ENCODE data around the gene TTLL11.

The TTLL11 gene

GRCh38 chr9:122090981-122091380 lies 2.1 kb downstream of the TTLL11 start:
- no peak for TF ChIP-seq CTCF (conservative IDR thresholded peaks at IDR 0.05; ENCODE audit: low read length)
- TF ChIP-seq EZH2phosphoT487 (IDR thresholded peaks at IDR 0.05; ENCODE audit: borderline replicate concordance), result no peak
- H3K4me2 ChIP-seq (ENCODE audit: low read depth, low read length, poor library complexity, severe bottlenecking), result peak overlapping the region; percentile 79
- H3K79me2 ChIP-seq (ENCODE audit: insufficient read depth, low read length), result peaks cover 5% of the 10 kb centered on the region; the same call in 1 of the 2 replicates
- H3F3A ChIP-seq (ENCODE audit: low read depth), result no peaks in the 10 kb centered on the region
- H4K20me1 ChIP-seq (ENCODE audit: insufficient read depth, low read length, poor library complexity, severe bottlenecking), result peaks cover 5% of the 10 kb centered on the region
- no peaks in the 10 kb centered on the region for H3K9me2 ChIP-seq (replicated peaks; ENCODE audit: low read depth, low read length)
- H3K4me3 ChIP-seq (ENCODE audit: low read length, poor library complexity, severe bottlenecking), result peak overlapping the region; percentile 86
- no peaks in the 10 kb centered on the region for H3K36me3 ChIP-seq (ENCODE audit: insufficient read depth, low read length)
- H3K4me1 ChIP-seq (ENCODE audit: insufficient read depth, low read length, poor library complexity, severe bottlenecking), result peaks cover 18% of the 10 kb centered on the region
- H2AFZ ChIP-seq (ENCODE audit: low read length), result no peak overlapping the region
- no peaks in the 10 kb centered on the region for H3K9me3 ChIP-seq (ENCODE audit: insufficient read depth, low read depth, low read length)
- H3K27me3 ChIP-seq (ENCODE audit: insufficient read depth, low read length, poor library complexity, severe bottlenecking), result no peaks in the 10 kb centered on the region
- H3K9ac ChIP-seq (ENCODE audit: low read depth, low read length, poor library complexity, severe bottlenecking), result no peak overlapping the region

DNA sequence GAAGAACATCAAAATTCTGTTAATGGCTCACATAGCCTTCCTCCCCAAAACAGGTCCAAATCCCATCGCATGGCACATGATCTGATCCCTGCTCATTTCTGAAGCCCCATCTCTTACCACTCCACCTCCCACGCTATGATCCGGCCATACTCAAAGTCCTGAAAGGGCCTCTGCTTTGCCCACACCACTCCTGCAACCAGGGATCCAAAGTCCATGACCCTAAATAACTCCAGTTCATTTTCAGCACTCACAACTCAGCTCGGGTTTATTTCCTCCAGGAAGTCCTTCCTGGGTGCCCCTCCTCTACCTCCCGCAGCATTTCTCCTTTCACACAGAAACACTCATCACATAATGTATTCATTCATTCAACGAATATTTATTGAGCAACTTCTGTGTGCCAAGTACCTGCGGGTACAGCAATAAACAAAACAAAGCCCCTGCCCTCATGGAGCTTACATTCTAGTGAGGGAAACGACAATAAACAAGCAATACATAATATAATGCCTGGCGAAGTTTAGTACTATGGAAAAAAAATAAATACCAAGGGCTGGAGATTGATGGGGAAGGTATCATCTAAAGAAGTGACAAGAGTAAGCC lies 2.7 kb downstream of the TTLL11 start:
- Histone ChIP-seq H3K9me2 (replicated peaks; ENCODE audit: low read depth, low read length) (no peaks in the 10 kb centered on the region), H2AFZ (ENCODE audit: low read length) (no peak overlapping the region), H4K20me1 (ENCODE audit: insufficient read depth, low read length, poor library complexity, severe bottlenecking) (peaks cover 5% of the 10 kb centered on the region), H3K27me3 (ENCODE audit: insufficient read depth, low read length, poor library complexity, severe bottlenecking) (no peaks in the 10 kb centered on the region), H3K4me3 (ENCODE audit: low read length, poor library complexity, severe bottlenecking) (no peak overlapping the region), H3F3A (ENCODE audit: low read depth) (no peaks in the 10 kb centered on the region), H3K9me3 (ENCODE audit: insufficient read depth, low read depth, low read length) (no peaks in the 10 kb centered on the region), H3K9ac (ENCODE audit: low read depth, low read length, poor library complexity, severe bottlenecking) (no peak overlapping the region), H3K79me2 (ENCODE audit: insufficient read depth, low read length) (peaks cover 5% of the 10 kb centered on the region; the same call in 1 of the 2 replicates), H3K4me2 (ENCODE audit: low read depth, low read length, poor library complexity, severe bottlenecking) (no peak overlapping the region), H3K4me1 (ENCODE audit: insufficient read depth, low read length, poor library complexity, severe bottlenecking) (peaks cover 18% of the 10 kb centered on the region), H3K36me3 (ENCODE audit: insufficient read depth, low read length) (no peaks in the 10 kb centered on the region)
- TF ChIP-seq EZH2phosphoT487 (IDR thresholded peaks at IDR 0.05; ENCODE audit: borderline replicate concordance), result no peak

GRCh38 chr9:122088880-122089706 lies 4.0 kb downstream of the TTLL11 start:
- TF ChIP-seq EZH2phosphoT487 (IDR thresholded peaks at IDR 0.05; ENCODE audit: borderline replicate concordance) (no peak), CTCF (conservative IDR thresholded peaks at IDR 0.05; ENCODE audit: low read length) (no peak)
- Histone ChIP-seq H3K4me3 (ENCODE audit: low read length, poor library complexity, severe bottlenecking) (no peak overlapping the region), H3K9me3 (ENCODE audit: insufficient read depth, low read depth, low read length) (no peaks in the 10 kb centered on the region), H3F3A (ENCODE audit: low read depth) (no peaks in the 10 kb centered on the region), H3K36me3 (ENCODE audit: insufficient read depth, low read length) (no peaks in the 10 kb centered on the region), H4K20me1 (ENCODE audit: insufficient read depth, low read length, poor library complexity, severe bottlenecking) (peaks cover 5% of the 10 kb centered on the region), H3K4me1 (ENCODE audit: insufficient read depth, low read length, poor library complexity, severe bottlenecking) (peaks cover 11% of the 10 kb centered on the region), H3K27me3 (ENCODE audit: insufficient read depth, low read length, poor library complexity, severe bottlenecking) (no peaks in the 10 kb centered on the region), H3K9ac (ENCODE audit: low read depth, low read length, poor library complexity, severe bottlenecking) (no peak overlapping the region), H2AFZ (ENCODE audit: low read length) (no peak overlapping the region), H3K79me2 (ENCODE audit: insufficient read depth, low read length) (peaks cover 5% of the 10 kb centered on the region; the same call in 1 of the 2 replicates), H3K9me2 (replicated peaks; ENCODE audit: low read depth, low read length) (no peaks in the 10 kb centered on the region), H3K4me2 (ENCODE audit: low read depth, low read length, poor library complexity, severe bottlenecking) (no peak overlapping the region)

All from Loucy (cell line).